GM15510 (cell line): ENCODE data around the gene IFNA17.

Experiments used
- POLR2A ChIP-seq: IDR thresholded peaks from 3 replicates; pipeline ENCODE4 v1.6.1; 2011; ENCODE audit warnings: borderline replicate concordance; ENCODE audit not compliant: insufficient read length; ENCODE audit errors: extremely low read depth

The IFNA17 gene

GRCh38 chr9:21228122-21228521 is at the start of gene IFNA17:
Gene IFNA17 (minus strand): TSS chr9:21228222. CDS start chr9:21228173, 49 bp downstream.
- no peak for TF ChIP-seq POLR2A

GRCh38 chr9:21268347-21268657 is 40.3 kb upstream of the IFNA17 start:
- no peak for TF ChIP-seq POLR2A

DNA sequence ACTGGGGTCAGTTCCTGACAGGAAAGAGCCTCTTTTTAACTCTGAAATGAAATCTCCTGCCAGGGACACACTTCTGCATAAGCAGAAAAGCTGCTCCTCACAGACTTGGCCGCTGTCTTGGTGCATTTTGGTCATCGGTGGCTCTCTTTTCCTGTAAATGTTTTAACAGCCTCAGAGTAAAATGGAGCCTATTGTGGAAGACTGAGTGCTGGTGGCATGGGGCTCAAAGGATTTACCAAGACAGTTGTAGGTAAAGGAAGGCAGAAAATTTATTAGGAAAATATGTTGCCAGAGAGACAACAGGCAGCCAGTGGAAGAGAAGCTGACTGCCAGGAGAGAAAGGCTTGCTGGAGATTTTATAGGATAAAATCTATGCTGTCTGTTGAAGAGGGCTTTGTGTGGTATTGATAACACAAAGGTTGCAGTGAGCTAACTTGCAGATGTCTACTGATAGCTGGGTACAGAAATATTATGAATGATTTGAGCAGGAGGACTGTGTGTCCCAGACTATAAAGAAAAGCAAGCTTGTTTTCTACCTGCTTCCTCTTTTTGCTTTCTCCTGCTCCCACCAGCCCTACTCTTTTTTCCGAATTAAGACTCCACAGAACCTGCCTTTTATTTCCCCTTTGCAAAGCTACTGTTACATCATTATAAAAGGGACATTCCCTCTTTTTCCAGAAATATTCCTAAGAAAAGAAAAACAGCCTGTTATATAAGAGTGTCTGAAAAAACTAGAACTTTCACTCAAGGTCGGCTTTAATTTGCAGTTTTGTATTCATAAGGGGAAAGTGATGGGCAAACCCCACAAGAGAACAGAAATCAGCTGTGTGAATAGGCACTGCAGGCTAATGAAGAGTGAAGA is 39.7 kb upstream of the IFNA17 start:
- no peak for TF ChIP-seq POLR2A

DNA sequence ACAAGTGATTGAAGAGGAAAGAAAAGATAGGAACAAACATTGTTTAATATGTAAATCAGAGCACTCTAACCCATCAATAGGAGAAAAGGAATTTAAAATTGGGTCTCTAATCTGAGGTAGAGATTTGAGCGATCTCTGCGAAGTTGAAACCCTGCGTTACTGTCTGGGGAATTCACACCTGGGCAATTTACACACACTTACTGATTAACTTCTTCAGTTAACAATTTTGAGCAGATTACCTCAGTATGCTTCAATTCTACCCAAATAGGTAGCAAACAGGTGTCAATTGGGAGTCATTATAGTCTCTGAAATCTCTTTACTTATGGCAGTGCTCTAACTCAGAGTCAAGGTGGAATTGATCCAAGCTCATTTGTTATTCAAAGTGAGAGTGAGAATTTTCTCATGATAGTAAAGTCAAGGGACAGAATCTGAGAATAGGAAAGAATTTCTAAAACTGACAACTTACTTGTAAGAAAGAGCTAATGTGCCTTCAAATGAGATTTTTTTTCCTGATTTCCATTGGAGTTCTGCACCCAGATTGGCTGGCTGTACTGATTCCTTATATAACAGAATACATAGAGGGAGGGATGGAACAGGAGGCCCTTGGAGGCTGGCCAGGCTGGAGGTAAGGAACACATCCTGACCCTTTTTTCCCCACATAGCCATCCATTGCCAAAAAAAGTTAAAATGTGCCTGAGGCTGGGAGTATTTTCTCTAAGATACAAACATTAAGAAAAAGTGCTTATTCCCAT is 38.9 kb upstream of the IFNA17 start:
- no peak for TF ChIP-seq POLR2A

GRCh38 chr9:21265421-21266189 is 37.6 kb upstream of the IFNA17 start:
- TF ChIP-seq POLR2A, result no peak

- TF ChIP-seq POLR2A, result no peak
Measured at GRCh38 chr9:21255538-21256212, 27.7 kb upstream of the IFNA17 start.

- no peak for TF ChIP-seq POLR2A
Measured at GRCh38 chr9:21252721-21253547, 24.9 kb upstream of the IFNA17 start.

DNA sequence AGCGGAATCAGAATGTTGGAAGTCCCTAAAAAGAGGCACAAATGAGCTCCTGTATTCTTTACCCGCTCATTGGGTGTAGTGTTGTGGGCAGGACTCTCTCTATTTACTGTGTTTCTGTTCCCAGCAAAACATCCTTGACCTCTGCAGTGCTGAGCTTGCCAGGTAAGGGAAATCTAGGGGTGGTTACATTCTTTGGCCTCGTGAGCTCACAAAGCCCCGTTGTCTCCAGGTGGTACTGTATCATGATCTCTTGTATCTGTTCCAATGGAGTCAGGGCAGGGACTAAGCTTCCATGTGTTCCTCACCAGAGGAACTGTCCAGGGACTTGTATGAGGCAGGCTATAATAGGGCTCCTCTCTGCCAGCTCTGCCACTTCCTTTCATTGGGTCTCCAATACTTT is 23.6 kb upstream of the IFNA17 start:
- TF ChIP-seq POLR2A, result no peak

- no peak for TF ChIP-seq POLR2A
Measured at GRCh38 chr9:21251190-21251589, 23.2 kb upstream of the IFNA17 start.

DNA sequence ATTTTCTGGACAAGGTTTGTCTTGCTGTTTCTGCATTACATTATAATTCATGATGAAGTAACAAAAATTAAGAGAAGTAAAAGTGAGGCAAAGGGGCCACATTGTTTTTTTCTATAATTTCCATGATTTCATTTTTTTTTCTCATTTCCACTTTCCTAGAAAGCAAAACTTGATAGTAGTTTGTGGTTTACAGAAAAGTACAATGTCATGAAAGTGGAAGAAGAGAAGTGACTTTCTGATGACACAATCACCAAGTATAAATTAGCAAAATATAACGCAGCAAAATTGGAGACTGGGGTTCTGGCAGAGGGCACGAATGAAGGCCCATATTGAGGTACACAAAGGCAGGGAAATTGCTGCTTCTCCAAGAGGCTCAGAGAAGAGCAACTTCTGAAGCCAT is 16.8 kb upstream of the IFNA17 start:
- TF ChIP-seq POLR2A, result no peak

- TF ChIP-seq POLR2A, result no peak
Measured at GRCh38 chr9:21239911-21240310, 11.9 kb upstream of the IFNA17 start, which contains the start of gene IFNA14. Gene IFNA14 (minus strand): TSS chr9:21240005. CDS start chr9:21239935, 70 bp downstream.

GRCh38 chr9:21234153-21234687 is 6.2 kb upstream of the IFNA17 start:
- TF ChIP-seq POLR2A, result no peak

DNA sequence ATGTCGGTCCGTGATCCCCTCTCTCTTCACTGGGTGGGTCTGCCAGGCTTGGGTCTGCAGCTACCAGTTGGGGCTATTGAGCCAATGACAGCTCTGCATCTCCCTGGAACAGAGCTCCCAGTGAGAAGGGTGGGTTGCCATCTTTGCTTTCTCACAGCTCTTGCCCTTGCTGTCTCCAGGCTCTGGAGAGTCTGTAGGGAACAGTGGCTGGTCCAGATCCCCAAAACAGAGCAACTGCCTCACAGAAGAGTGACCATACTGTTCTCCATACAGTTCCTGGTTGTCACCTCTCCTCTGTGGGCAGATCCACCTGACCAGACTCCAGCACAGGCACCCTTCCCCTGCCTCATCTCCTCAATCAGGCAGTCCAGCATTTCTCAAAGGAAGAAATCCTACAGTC is 5.2 kb upstream of the IFNA17 start:
- no peak for TF ChIP-seq POLR2A
